ENCODE data around the gene KDM3B.

GRCh38 chr5:138389332-138389731 lies 36.8 kb downstream of the KDM3B start:
- TF ChIP-seq POLR2A (IDR thresholded peaks at IDR 0.05) (no peak), EP300 (IDR thresholded peaks at IDR 0.05; ENCODE audit: low read depth) (no peak), CTCF (IDR thresholded peaks at IDR 0.05) (no peak), POLR2AphosphoS5 (IDR thresholded peaks at IDR 0.05) (no peak)

Measured in transverse colon (tissue), 4 donors.